GM12892 (cell line): ENCODE results near the gene RASSF5.

Experiments
- POLR2A ChIP-seq: IDR thresholded peaks from 2 replicates; pipeline ENCODE4 v1.6.1; 2011; ENCODE audit warnings: low read depth, low read length, control low read depth
- POLR2AphosphoS5 ChIP-seq: IDR thresholded peaks from 2 replicates; pipeline ENCODE4 v1.6.1; 2011; ENCODE audit warnings: low read depth, low read length, control low read depth
- TAF1 ChIP-seq: IDR thresholded peaks from 2 replicates; pipeline ENCODE4 v1.6.1; 2011; ENCODE audit warnings: low read depth, mild to moderate bottlenecking, control low read depth, low read length, borderline replicate concordance

DNA sequence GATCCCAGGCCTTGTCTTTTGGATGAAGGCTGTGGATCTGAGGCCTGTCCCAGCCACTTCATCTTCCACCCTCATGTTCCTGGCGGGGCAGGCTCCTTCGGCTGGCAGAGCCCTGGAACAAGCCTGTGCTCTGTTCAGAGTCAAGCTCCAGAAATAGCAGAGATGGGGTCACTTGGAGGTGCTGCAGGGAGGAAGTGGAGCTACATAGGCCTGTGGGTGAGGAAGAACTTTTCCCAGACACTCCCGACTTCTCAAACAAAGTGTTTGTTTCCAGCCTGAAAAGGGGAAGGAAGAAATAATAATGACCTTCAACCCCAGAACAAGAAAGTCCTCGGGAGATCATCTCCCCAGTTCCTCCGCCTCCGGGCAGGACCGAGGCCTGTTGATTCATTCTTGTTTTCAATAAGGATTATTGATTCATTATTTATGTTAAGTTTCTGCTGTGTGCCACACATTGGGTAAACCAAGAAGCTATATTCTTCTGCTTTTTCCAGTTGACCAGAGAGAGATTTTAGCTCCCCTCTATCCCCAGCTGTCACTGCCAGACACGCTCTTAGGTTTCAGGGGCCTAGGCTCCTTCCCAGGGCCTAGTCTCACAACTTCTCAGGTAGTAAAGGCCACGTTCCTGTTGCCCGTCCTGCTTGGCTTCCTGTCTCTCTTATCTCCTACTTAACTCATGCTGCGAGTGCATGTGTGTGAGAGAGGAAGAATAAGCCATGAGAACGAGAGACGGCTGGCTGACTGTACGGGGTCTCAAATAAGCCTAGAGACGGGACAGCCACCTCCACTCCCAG lies 20.1 kb upstream of the RASSF5 start:
- TF ChIP-seq POLR2A = no peak
- no peak for TF ChIP-seq TAF1
- TF ChIP-seq POLR2AphosphoS5 = no peak
